HepG2 (cell line): Measurements from ENCODE around the gene TEDC1. TPM values are rescaled to one million over a fixed set of nuclear protein-coding genes. Genes with fewer than 3 reads are reported as not detected.

Source experiments
- ATF4 ChIP-seq, 2 experiments: fragments of 450-650 bp in 1 of 2; sonication (generic) in 1 of 2; formaldehyde crosslinking; IDR thresholded peaks; 2 replicates each; pipeline versions ENCODE4 v1.5.0 to v1.8.0; 2020 to 2022; ENCODE audit warnings: mild to moderate bottlenecking in 1 of 2, missing genetic modification reagents in 1 of 2
- ATF5 ChIP-seq: sonication (generic); formaldehyde crosslinking; IDR thresholded peaks from 2 replicates; pipeline ENCODE4 v1.4.0; 2020; ENCODE audit warnings: mild to moderate bottlenecking, low read depth, missing genetic modification reagents
- CHD2 ChIP-seq: IDR thresholded peaks from 2 replicates; pipeline ENCODE4 v1.6.1; 2011; ENCODE audit warnings: low read depth, low read length, improper control_type of control experiment
- GLMP ChIP-seq: sonication (generic); formaldehyde crosslinking; IDR thresholded peaks from 2 replicates; pipeline ENCODE4 v1.9.0; 2021; ENCODE audit warnings: missing genetic modification reagents, mild to moderate bottlenecking, borderline replicate concordance
- HOXA9 ChIP-seq: sonication (generic); formaldehyde crosslinking; IDR thresholded peaks from 2 replicates; pipeline ENCODE4 v1.8.1; 2022; ENCODE audit warnings: missing genetic modification reagents, mild to moderate bottlenecking, moderate library complexity, borderline replicate concordance
- NCOR1 ChIP-seq: fragments of 200-600 bp; sonication (generic); IDR thresholded peaks from 2 replicates; pipeline ENCODE4 v1.7.0; 2017; ENCODE audit warnings: antibody characterized with exemption, low read length, borderline replicate concordance
- PHB2 ChIP-seq: fragments of 450-650 bp; IDR thresholded peaks from 2 replicates; pipeline ENCODE4 v1.6.1; 2018; ENCODE audit not compliant: partially characterized antibody
- RFXANK ChIP-seq: IDR thresholded peaks from 2 replicates; pipeline ENCODE4 v1.6.1; 2016
- TBX2 ChIP-seq: sonication (generic); formaldehyde crosslinking; IDR thresholded peaks from 2 replicates; pipeline ENCODE4 v1.5.0; 2020; ENCODE audit warnings: missing genetic modification reagents, mild to moderate bottlenecking, borderline replicate concordance
- U2AF2 ChIP-seq: fragments of 200-400 bp; formaldehyde crosslinking; IDR thresholded peaks from 2 replicates; pipeline ENCODE4 v1.6.1; 2017; ENCODE audit warnings: low read depth, mild to moderate bottlenecking, low read length
- ZNF121 ChIP-seq: sonication (generic); formaldehyde crosslinking; IDR thresholded peaks from 2 replicates; pipeline ENCODE4 v1.5.0; 2020; ENCODE audit warnings: mild to moderate bottlenecking, missing genetic modification reagents
- ZNF572 ChIP-seq: sonication (generic); formaldehyde crosslinking; IDR thresholded peaks from 2 replicates; pipeline ENCODE4 v1.5.1; 2020; ENCODE audit warnings: mild to moderate bottlenecking, missing genetic modification reagents
- ZNF639 ChIP-seq: conservative IDR thresholded peaks from 2 replicates; pipeline ENCODE4 v1.6.1; 2018; ENCODE audit warnings: missing genetic modification reagents
- polyA plus RNA-seq, 8 experiments: library from polyadenylated mRNA; depleted of rRNA in 3 of 8; stranded (reverse) in 7 of 8; unstranded in 1 of 8; fragments of >200 nt; fragmentation: Illumina TruSeq in 4 of 8; extraction: Trizol in 4 of 8; gene quantifications; 2 replicates each; pipeline versions ENCODE4 v1.2.1 to v1.2.3, GENCODE V29; 2011 to 2016; ENCODE audit warnings: low read depth in 4 of 8, missing spikeins in 1 of 8, mixed read lengths in 1 of 8; ENCODE audit not compliant: insufficient read depth in 1 of 8
- total RNA-seq, 5 experiments: library from RNA; depleted of rRNA; stranded (reverse); fragments of >200 nt; fragmentation: Illumina TruSeq; extraction: Trizol; gene quantifications; 2 replicates each; pipeline ENCODE4 v1.2.3, GENCODE V29; 2016; ENCODE audit warnings: low read depth in 1 of 5
- TF ChIP-seq, protein P1 (sequence below): sonication (generic); formaldehyde crosslinking; IDR thresholded peaks from 2 replicates; pipeline ENCODE4 v1.5.1; 2020; ENCODE audit warnings: missing genetic modification reagents, mild to moderate bottlenecking, borderline replicate concordance
- TF ChIP-seq, protein P2 (sequence below): sonication (generic); formaldehyde crosslinking; IDR thresholded peaks from 2 replicates; pipeline ENCODE4 v1.9.0; 2022; ENCODE audit warnings: low read depth, missing genetic modification reagents
- TF ChIP-seq, protein P3 (sequence below): sonication (generic); formaldehyde crosslinking; IDR thresholded peaks from 2 replicates; pipeline ENCODE4 v1.4.0; 2020; ENCODE audit warnings: mild to moderate bottlenecking, missing genetic modification reagents

Gene TEDC1
- total and polyA plus RNA-seq, 2 of the 13 experiments (the other 11 are each of a cell fraction or from before 2014, with no cell fraction given) = 5.7 to 27.4 TPM

DNA sequence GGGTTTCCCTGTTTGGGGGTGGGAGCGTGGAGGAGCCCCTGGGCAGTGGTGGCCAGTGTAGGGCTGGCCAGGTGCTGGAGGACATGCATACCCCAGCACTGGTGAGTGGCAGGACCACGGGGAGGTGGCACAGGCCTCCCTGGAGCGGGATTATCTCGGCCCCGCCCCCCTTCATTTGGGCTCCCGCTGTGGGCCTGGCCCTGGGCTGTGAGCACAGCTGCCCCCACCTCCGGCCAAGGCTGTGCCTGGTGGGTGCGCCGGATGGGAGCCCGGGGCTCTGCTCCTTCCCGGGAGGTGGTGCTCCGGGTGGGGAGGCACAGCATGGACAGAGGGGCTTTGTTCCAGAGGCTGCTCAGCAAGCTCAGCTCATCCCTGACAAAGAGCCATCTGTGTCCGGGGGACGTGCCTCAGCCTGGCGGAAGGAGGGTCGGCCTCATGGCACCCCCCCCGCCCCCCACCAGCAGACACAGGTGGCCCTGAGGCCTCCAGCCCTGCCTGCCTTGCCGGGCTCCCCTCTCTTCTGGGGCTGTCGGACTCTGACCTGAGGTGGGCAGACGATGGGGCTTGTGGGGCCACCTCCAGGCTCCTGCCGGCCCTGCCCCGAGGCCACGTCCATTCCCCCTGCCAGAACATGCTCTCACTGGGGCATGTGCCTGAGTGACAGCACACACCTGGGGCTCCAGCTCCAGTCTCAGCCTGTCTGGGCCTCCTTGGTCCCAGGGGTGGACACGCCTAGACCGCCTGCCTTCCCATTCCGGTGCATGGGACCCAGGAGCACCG lies 8.4 kb downstream of the TEDC1 start (continued):
- TF ChIP-seq ZNF121 (CRISPR knock-in tag) (0 out of 2 replicates have a peak, but pooled peaks have one; percentile 16), U2AF2 (no peak), ATF5 (CRISPR knock-in tag) (no peak; the same call in 1 of the 2 replicates), NCOR1 (no peak; the same call in 1 of the 2 replicates), ATF4 (CRISPR knock-in tag; IDR thresholded peaks at IDR 0.05) (no peak), ZNF572 (CRISPR knock-in tag) (no peak), PHB2 (no peak), TBX2 (CRISPR knock-in tag) (peak; percentile 92; the same call in 1 of the 2 replicates), CHD2 (no peak), RFXANK (CRISPR knock-in tag) (no peak), HOXA9 (CRISPR knock-in tag) (no peak), GLMP (CRISPR knock-in tag) (no peak), ZNF639 (CRISPR knock-in tag) (0 out of 2 replicates have a peak, but pooled peaks have one; percentile 26)
- TF ChIP-seq, protein P1, sequence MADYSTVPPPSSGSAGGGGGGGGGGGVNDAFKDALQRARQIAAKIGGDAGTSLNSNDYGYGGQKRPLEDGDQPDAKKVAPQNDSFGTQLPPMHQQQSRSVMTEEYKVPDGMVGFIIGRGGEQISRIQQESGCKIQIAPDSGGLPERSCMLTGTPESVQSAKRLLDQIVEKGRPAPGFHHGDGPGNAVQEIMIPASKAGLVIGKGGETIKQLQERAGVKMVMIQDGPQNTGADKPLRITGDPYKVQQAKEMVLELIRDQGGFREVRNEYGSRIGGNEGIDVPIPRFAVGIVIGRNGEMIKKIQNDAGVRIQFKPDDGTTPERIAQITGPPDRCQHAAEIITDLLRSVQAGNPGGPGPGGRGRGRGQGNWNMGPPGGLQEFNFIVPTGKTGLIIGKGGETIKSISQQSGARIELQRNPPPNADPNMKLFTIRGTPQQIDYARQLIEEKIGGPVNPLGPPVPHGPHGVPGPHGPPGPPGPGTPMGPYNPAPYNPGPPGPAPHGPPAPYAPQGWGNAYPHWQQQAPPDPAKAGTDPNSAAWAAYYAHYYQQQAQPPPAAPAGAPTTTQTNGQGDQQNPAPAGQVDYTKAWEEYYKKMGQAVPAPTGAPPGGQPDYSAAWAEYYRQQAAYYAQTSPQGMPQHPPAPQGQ (CRISPR knock-in tag) = no peak
- TF ChIP-seq, protein P2, sequence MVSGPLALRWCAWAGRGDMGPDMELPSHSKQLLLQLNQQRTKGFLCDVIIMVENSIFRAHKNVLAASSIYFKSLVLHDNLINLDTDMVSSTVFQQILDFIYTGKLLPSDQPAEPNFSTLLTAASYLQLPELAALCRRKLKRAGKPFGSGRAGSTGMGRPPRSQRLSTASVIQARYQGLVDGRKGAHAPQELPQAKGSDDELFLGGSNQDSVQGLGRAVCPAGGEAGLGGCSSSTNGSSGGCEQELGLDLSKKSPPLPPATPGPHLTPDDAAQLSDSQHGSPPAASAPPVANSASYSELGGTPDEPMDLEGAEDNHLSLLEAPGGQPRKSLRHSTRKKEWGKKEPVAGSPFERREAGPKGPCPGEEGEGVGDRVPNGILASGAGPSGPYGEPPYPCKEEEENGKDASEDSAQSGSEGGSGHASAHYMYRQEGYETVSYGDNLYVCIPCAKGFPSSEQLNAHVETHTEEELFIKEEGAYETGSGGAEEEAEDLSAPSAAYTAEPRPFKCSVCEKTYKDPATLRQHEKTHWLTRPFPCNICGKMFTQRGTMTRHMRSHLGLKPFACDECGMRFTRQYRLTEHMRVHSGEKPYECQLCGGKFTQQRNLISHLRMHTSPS (CRISPR knock-in tag) = peak; percentile 86
- TF ChIP-seq, protein P3, sequence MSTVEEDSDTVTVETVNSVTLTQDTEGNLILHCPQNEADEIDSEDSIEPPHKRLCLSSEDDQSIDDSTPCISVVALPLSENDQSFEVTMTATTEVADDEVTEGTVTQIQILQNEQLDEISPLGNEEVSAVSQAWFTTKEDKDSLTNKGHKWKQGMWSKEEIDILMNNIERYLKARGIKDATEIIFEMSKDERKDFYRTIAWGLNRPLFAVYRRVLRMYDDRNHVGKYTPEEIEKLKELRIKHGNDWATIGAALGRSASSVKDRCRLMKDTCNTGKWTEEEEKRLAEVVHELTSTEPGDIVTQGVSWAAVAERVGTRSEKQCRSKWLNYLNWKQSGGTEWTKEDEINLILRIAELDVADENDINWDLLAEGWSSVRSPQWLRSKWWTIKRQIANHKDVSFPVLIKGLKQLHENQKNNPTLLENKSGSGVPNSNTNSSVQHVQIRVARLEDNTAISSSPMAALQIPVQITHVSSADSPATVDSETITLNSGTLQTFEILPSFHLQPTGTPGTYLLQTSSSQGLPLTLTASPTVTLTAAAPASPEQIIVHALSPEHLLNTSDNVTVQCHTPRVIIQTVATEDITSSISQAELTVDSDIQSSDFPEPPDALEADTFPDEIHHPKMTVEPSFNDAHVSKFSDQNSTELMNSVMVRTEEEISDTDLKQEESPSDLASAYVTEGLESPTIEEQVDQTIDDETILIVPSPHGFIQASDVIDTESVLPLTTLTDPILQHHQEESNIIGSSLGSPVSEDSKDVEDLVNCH = no peak
